ENCODE results near the gene TBC1D1.

Gene TBC1D1

GRCh38 chr4:38084877-38085711 lies 194.2 kb downstream of the TBC1D1 start:
- no peak for DNase-seq

GRCh38 chr4:38085751-38086150 lies 194.9 kb downstream of the TBC1D1 start:
- no peak for DNase-seq

- DNase-seq = no peak
These were observed 195.4 kb downstream of the TBC1D1 start for GRCh38 chr4:38086151-38086848.

GRCh38 chr4:38086849-38087226 lies 196.0 kb downstream of the TBC1D1 start:
- DNase-seq = no peak

- DNase-seq = no peak
These were observed 197.4 kb downstream of the TBC1D1 start for GRCh38 chr4:38088321-38088720.

- DNase-seq = no peak
These were observed 199.1 kb downstream of the TBC1D1 start for GRCh38 chr4:38089961-38090360.

- no peak for DNase-seq
These were observed 199.8 kb downstream of the TBC1D1 start for GRCh38 chr4:38090455-38091246.

GRCh38 chr4:38091636-38092035 lies 200.8 kb downstream of the TBC1D1 start:
- DNase-seq = no peak

- no peak for DNase-seq
These were observed 201.8 kb downstream of the TBC1D1 start for GRCh38 chr4:38092701-38093100.

- no peak for DNase-seq
These were observed 203.5 kb downstream of the TBC1D1 start for GRCh38 chr4:38094419-38094818.

GRCh38 chr4:38095691-38096090 lies 204.8 kb downstream of the TBC1D1 start:
- DNase-seq = no peak

GRCh38 chr4:38097818-38098217 lies 206.9 kb downstream of the TBC1D1 start:
- DNase-seq = no peak

GRCh38 chr4:38099020-38099600 lies 208.2 kb downstream of the TBC1D1 start:
- no peak for DNase-seq

GRCh38 chr4:38099908-38100407 lies 209.1 kb downstream of the TBC1D1 start:
- no peak for DNase-seq

- DNase-seq = no peak
These were observed 209.8 kb downstream of the TBC1D1 start for GRCh38 chr4:38100474-38101255.

GRCh38 chr4:38101563-38101962 lies 210.7 kb downstream of the TBC1D1 start:
- no peak for DNase-seq

GRCh38 chr4:38102957-38103588 lies 212.2 kb downstream of the TBC1D1 start:
- no peak for DNase-seq

- DNase-seq = peak; percentile 35
These were observed 214.8 kb downstream of the TBC1D1 start for GRCh38 chr4:38105475-38106220.

GRCh38 chr4:38106311-38106710 lies 215.4 kb downstream of the TBC1D1 start:
- DNase-seq = no peak

- DNase-seq = no peak
These were observed 216.1 kb downstream of the TBC1D1 start for GRCh38 chr4:38106886-38107514.
